ENCODE measurements around the gene KCNN3. TPM values are rescaled to one million over a fixed set of nuclear protein-coding genes. Genes with fewer than 3 reads are reported as not detected.

The KCNN3 gene
- total and polyA plus RNA-seq, 2 of the 13 experiments (the other 11 are each of a cell fraction or from before 2014, with no cell fraction given) = not detected

- Histone ChIP-seq H3K9ac (ENCODE audit: insufficient read depth, low read depth, low read length) (no peak overlapping the region), H3K9me3 (ENCODE audit: low read length) (no peaks in the 10 kb centered on the region), H3K79me2 (ENCODE audit: insufficient read depth, low read length) (no peaks in the 10 kb centered on the region), H3K27ac (ENCODE audit: extremely low read length, insufficient read depth, low read length) (no peak overlapping the region), H3K4me2 (ENCODE audit: low read depth, low read length) (no peak overlapping the region), H2AFZ (ENCODE audit: low read length) (no peak overlapping the region), H3K36me3 (replicated peaks in 1 of 2; ENCODE audit: control insufficient read depth in 1 of 2, insufficient read depth in 2 of 2, low read length in 2 of 2) (no peaks in the 10 kb centered on the region), H3K27me3 (ENCODE audit: control insufficient read depth in 1 of 2, insufficient read depth in 2 of 2, low read length in 2 of 2) (peaks cover 4 to 7% of the 10 kb centered on the region in 2 experiments; a peak in 2 of 5 replicates), H4K20me1 (ENCODE audit: insufficient read depth, low read length) (no peaks in the 10 kb centered on the region), H3K4me3 (replicated peaks in 1 of 3; ENCODE audit: insufficient read depth in 1 of 3, low read depth in 2 of 3, low read length in 3 of 3) (no peak overlapping the region), H3K4me1 (ENCODE audit: insufficient read depth, low read length) (no peaks in the 10 kb centered on the region)
- no peak for ATAC-seq
- WGBS (ENCODE audit: low lambda C conversion rate) = 40% methylated on average over 16 of the region's 17 CpGs
- in situ Hi-C loops (cut with HindIII; ENCODE audit: extremely low pct_ligation_motif_present, low pct_unique_long_range_greater_than_20kb) (no loop called here), intact Hi-C loops (cut with micrococcal nuclease; ENCODE audit: unreplicated experiment) (no loop called here)
- CTCF ChIA-PET (ENCODE audit: low intra/inter-chr PET ratio, low total read pairs) = no interaction called here
- POLR2A ChIA-PET = no interaction called here
- FAIRE-seq = no peak
- TF ChIP-seq, protein P1, sequence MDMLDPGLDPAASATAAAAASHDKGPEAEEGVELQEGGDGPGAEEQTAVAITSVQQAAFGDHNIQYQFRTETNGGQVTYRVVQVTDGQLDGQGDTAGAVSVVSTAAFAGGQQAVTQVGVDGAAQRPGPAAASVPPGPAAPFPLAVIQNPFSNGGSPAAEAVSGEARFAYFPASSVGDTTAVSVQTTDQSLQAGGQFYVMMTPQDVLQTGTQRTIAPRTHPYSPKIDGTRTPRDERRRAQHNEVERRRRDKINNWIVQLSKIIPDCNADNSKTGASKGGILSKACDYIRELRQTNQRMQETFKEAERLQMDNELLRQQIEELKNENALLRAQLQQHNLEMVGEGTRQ (IDR thresholded peaks at IDR 0.05; ENCODE audit: low read depth, low read length) = no peak
- TF ChIP-seq, protein P1 (CRISPR knock-in tag; IDR thresholded peaks at IDR 0.05; ENCODE audit: borderline replicate concordance) = no peak
- TF ChIP-seq, protein P2, sequence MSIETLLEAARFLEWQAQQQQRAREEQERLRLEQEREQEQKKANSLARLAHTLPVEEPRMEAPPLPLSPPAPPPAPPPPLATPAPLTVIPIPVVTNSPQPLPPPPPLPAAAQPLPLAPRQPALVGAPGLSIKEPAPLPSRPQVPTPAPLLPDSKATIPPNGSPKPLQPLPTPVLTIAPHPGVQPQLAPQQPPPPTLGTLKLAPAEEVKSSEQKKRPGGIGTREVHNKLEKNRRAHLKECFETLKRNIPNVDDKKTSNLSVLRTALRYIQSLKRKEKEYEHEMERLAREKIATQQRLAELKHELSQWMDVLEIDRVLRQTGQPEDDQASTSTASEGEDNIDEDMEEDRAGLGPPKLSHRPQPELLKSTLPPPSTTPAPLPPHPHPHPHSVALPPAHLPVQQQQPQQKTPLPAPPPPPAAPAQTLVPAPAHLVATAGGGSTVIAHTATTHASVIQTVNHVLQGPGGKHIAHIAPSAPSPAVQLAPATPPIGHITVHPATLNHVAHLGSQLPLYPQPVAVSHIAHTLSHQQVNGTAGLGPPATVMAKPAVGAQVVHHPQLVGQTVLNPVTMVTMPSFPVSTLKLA (IDR thresholded peaks at IDR 0.05) = peak; percentile 10; the same call in 1 of the 2 replicates
- TF ChIP-seq ATF7 (IDR thresholded peaks at IDR 0.05) = peak; percentile 92
- TF ChIP-seq ATF7 (CRISPR knock-in tag; IDR thresholded peaks at IDR 0.05) = no peak
- peak; percentile 56; the same call in 1 of the 2 replicates for TF ChIP-seq CREB1 (IDR thresholded peaks at IDR 0.05)
- no peak for TF ChIP-seq CREB1 (CRISPR knock-in tag; IDR thresholded peaks at IDR 0.05)
- no TSS peak for BruUV-seq (replicated peaks)
- no peak for DNase-seq (ENCODE audit: low spot score)
Measured at GRCh38 chr1:154772606-154773506, 97.2 kb downstream of the KCNN3 start.

All from HepG2 (cell line).